ENCODE data around the gene TAP1. TPM values are rescaled to one million over a fixed set of nuclear protein-coding genes. Genes with fewer than 3 reads are reported as not detected.

TAP1 gene
- total RNA-seq, 5 donors from 2014 or later (not counting 1 experiment from before 2014, with no cell fraction given), result 117 to 163 (median 147) TPM

GRCh38 chr6:32835167-32835893 lies 18.2 kb downstream of the TAP1 start:
- WGBS (ENCODE audit: insufficient coverage), result 97% methylated on average over 9 of the region's 16 CpGs
- peaks cover 17 to 66% of the 10 kb centered on the region in 2 donors for H3K36me3 ChIP-seq (ENCODE audit: control insufficient read depth in 2 of 2, extremely low read depth in 1 of 2, insufficient read depth in 1 of 2, low read length in 1 of 2)
- Mint-ChIP-seq H3K27me3 (no peaks in the 10 kb centered on the region), H3K27ac (peak overlapping the region; percentile 66 to 68), H3K9me3 (no peaks in the 10 kb centered on the region), H3K4me1 (peaks cover 49 to 78% (median 73%) of the 10 kb centered on the region in 3 donors), H3K36me3 (peaks cover 61% of the 10 kb centered on the region), H3K4me3 (peak overlapping the region; percentile 17 to 47 (median 32))
- no peak overlapping the region for H3K4me3 ChIP-seq (ENCODE audit: control insufficient read depth in 1 of 2, extremely low read depth in 1 of 2, low read length in 1 of 2)
- H3K27ac ChIP-seq (ENCODE audit: low read length), result no peak overlapping the region
- H3K27me3 ChIP-seq (replicated peaks in 1 of 2; ENCODE audit: control insufficient read depth in 2 of 2, extremely low read depth in 1 of 2, insufficient read depth in 2 of 2, low read length in 1 of 2), result no peaks in the 10 kb centered on the region
- ChIA-PET CTCF (interaction anchor here in 1 of 2 donors (0.9 to 1.6 kb wide), 2 partner anchors 10 to 33 kb away, joined by 3 to 7 read pairs; no protein-coding TSS in a partner anchor), POLR2A (no interaction called here)
- peaks cover 13 to 41% of the 10 kb centered on the region in 2 experiments for H3K4me1 ChIP-seq (ENCODE audit: control insufficient read depth in 1 of 2, extremely low read depth in 1 of 2, insufficient read depth in 2 of 2, low read length in 2 of 2)
- DNase-seq (no peak), ATAC-seq (replicated peaks in 1 of 4) (no peak)
- H3K9me3 ChIP-seq, result no peaks in the 10 kb centered on the region

GRCh38 chr6:32833664-32834063 lies 19.8 kb downstream of the TAP1 start:
- H3K27me3 Mint-ChIP-seq, result no peaks in the 10 kb centered on the region
- ATAC-seq (replicated peaks in 1 of 4) (no peak), DNase-seq (peak in 1 of 35 experiments; percentile 25)
- no peak overlapping the region for H3K4me3 Mint-ChIP-seq
- peaks cover 45 to 61% (median 60%) of the 10 kb centered on the region in 3 donors for H3K4me1 Mint-ChIP-seq
- Histone ChIP-seq H3K4me1 (ENCODE audit: control insufficient read depth in 1 of 2, extremely low read depth in 1 of 2, insufficient read depth in 2 of 2, low read length in 2 of 2) (peaks cover 11 to 29% of the 10 kb centered on the region in 2 experiments), H3K4me3 (ENCODE audit: control insufficient read depth in 1 of 2, extremely low read depth in 1 of 2, low read length in 1 of 2) (no peak overlapping the region), H3K9me3 (no peaks in the 10 kb centered on the region), H3K27me3 (replicated peaks in 1 of 2; ENCODE audit: control insufficient read depth in 2 of 2, extremely low read depth in 1 of 2, insufficient read depth in 2 of 2, low read length in 1 of 2) (no peaks in the 10 kb centered on the region), H3K27ac (ENCODE audit: low read length) (no peak overlapping the region), H3K36me3 (ENCODE audit: control insufficient read depth in 2 of 2, extremely low read depth in 1 of 2, insufficient read depth in 1 of 2, low read length in 1 of 2) (peaks cover 25 to 81% of the 10 kb centered on the region in 2 donors)
- H3K27ac Mint-ChIP-seq, result peak overlapping the region in 1 of 2 donors; percentile 36
- WGBS (ENCODE audit: insufficient coverage), result 100% methylated on average over 1 of the region's 5 CpGs
- H3K36me3 Mint-ChIP-seq, result peaks cover 73% of the 10 kb centered on the region
- CTCF ChIA-PET, result interaction anchor here in 1 of 2 donors (0.9 kb wide), 1 partner anchor 12 kb away, joined by 3 read pairs; no protein-coding TSS in a partner anchor
- POLR2A ChIA-PET, result interaction anchor here in 1 of 2 donors (1.0 kb wide), 1 partner anchor 138 kb away, joined by 3 read pairs; no protein-coding TSS in a partner anchor
- no peaks in the 10 kb centered on the region for H3K9me3 Mint-ChIP-seq

GRCh38 chr6:32832535-32832934 lies 21.0 kb downstream of the TAP1 start:
- H3K4me3 ChIP-seq (ENCODE audit: control insufficient read depth in 1 of 2, extremely low read depth in 1 of 2, low read length in 1 of 2), result no peak overlapping the region
- Mint-ChIP-seq H3K36me3 (peaks cover 75% of the 10 kb centered on the region), H3K27me3 (no peaks in the 10 kb centered on the region), H3K4me1 (peaks cover 43 to 60% (median 57%) of the 10 kb centered on the region in 3 donors), H3K27ac (peak overlapping the region in 1 of 2 donors; percentile 33), H3K4me3 (no peak overlapping the region), H3K9me3 (no peaks in the 10 kb centered on the region)
- ChIA-PET POLR2A (no interaction called here), CTCF (no interaction called here)
- no peaks in the 10 kb centered on the region for H3K9me3 ChIP-seq
- DNase-seq, result no peak
- no peak for ATAC-seq (replicated peaks in 1 of 4)
- 94% methylated on average over 11 of the region's 13 CpGs for WGBS (ENCODE audit: insufficient coverage)
- no peaks in the 10 kb centered on the region for H3K27me3 ChIP-seq (replicated peaks in 1 of 2; ENCODE audit: control insufficient read depth in 2 of 2, extremely low read depth in 1 of 2, insufficient read depth in 2 of 2, low read length in 1 of 2)
- peaks cover 25 to 91% of the 10 kb centered on the region in 2 donors for H3K36me3 ChIP-seq (ENCODE audit: control insufficient read depth in 2 of 2, extremely low read depth in 1 of 2, insufficient read depth in 1 of 2, low read length in 1 of 2)
- H3K27ac ChIP-seq (ENCODE audit: low read length), result no peak overlapping the region
- peaks cover 10 to 22% of the 10 kb centered on the region in 2 experiments for H3K4me1 ChIP-seq (ENCODE audit: control insufficient read depth in 1 of 2, extremely low read depth in 1 of 2, insufficient read depth in 2 of 2, low read length in 2 of 2)

- Histone ChIP-seq H3K4me3 (ENCODE audit: control insufficient read depth in 1 of 2, extremely low read depth in 1 of 2, low read length in 1 of 2) (no peak overlapping the region), H3K4me1 (ENCODE audit: control insufficient read depth in 1 of 2, extremely low read depth in 1 of 2, insufficient read depth in 2 of 2, low read length in 2 of 2) (peaks cover 4 to 9% of the 10 kb centered on the region in 2 experiments), H3K27me3 (replicated peaks in 1 of 2; ENCODE audit: control insufficient read depth in 2 of 2, extremely low read depth in 1 of 2, insufficient read depth in 2 of 2, low read length in 1 of 2) (no peaks in the 10 kb centered on the region), H3K27ac (ENCODE audit: low read length) (no peak overlapping the region), H3K36me3 (ENCODE audit: control insufficient read depth in 2 of 2, extremely low read depth in 1 of 2, insufficient read depth in 1 of 2, low read length in 1 of 2) (peaks cover 20 to 87% of the 10 kb centered on the region in 2 donors), H3K9me3 (no peaks in the 10 kb centered on the region)
- Mint-ChIP-seq H3K9me3 (no peaks in the 10 kb centered on the region), H3K4me3 (no peak overlapping the region), H3K4me1 (peaks cover 27 to 44% (median 43%) of the 10 kb centered on the region in 3 donors), H3K36me3 (peaks cover 67% of the 10 kb centered on the region), H3K27me3 (no peaks in the 10 kb centered on the region), H3K27ac (peak overlapping the region; percentile 46 to 75)
- ChIA-PET POLR2A (no interaction called here), CTCF (no interaction called here)
- ATAC-seq (replicated peaks in 1 of 4) (no peak), DNase-seq (no peak)
- 92% methylated on average over 2 of the region's 5 CpGs for WGBS (ENCODE audit: insufficient coverage)
These were observed 22.6 kb downstream of the TAP1 start for GRCh38 chr6:32830936-32831335.

GRCh38 chr6:32830017-32830416 lies 23.5 kb downstream of the TAP1 start:
- no peak overlapping the region for H3K4me3 ChIP-seq (ENCODE audit: control insufficient read depth in 1 of 2, extremely low read depth in 1 of 2, low read length in 1 of 2)
- no peaks in the 10 kb centered on the region for H3K27me3 Mint-ChIP-seq
- 97% methylated on average over 3 of the region's 5 CpGs for WGBS (ENCODE audit: insufficient coverage)
- H3K27me3 ChIP-seq (replicated peaks in 1 of 2; ENCODE audit: control insufficient read depth in 2 of 2, extremely low read depth in 1 of 2, insufficient read depth in 2 of 2, low read length in 1 of 2), result no peaks in the 10 kb centered on the region
- H3K27ac Mint-ChIP-seq, result peak overlapping the region in 1 of 2 donors; percentile 64
- H3K4me1 Mint-ChIP-seq, result peaks cover 18 to 35% (median 34%) of the 10 kb centered on the region in 3 donors
- H3K9me3 Mint-ChIP-seq, result no peaks in the 10 kb centered on the region
- peaks cover 59% of the 10 kb centered on the region for H3K36me3 Mint-ChIP-seq
- H3K4me1 ChIP-seq (ENCODE audit: control insufficient read depth in 1 of 2, extremely low read depth in 1 of 2, insufficient read depth in 2 of 2, low read length in 2 of 2), result peaks cover 1 to 4% of the 10 kb centered on the region in 2 experiments
- no peak overlapping the region for H3K27ac ChIP-seq (ENCODE audit: low read length)
- no peak for ATAC-seq (replicated peaks in 1 of 4)
- POLR2A ChIA-PET, result no interaction called here
- peaks cover 15 to 79% of the 10 kb centered on the region in 2 donors for H3K36me3 ChIP-seq (ENCODE audit: control insufficient read depth in 2 of 2, extremely low read depth in 1 of 2, insufficient read depth in 1 of 2, low read length in 1 of 2)
- no peaks in the 10 kb centered on the region for H3K9me3 ChIP-seq
- H3K4me3 Mint-ChIP-seq, result no peak overlapping the region
- DNase-seq, result no peak
- CTCF ChIA-PET, result interaction anchor here in 1 of 2 donors (1.6 kb wide), 1 partner anchor 8 kb away, joined by 3 read pairs; the partner anchor contains the start of gene TAP2

- DNase-seq (no peak), ATAC-seq (replicated peaks in 1 of 4) (no peak)
- Histone ChIP-seq H3K27ac (ENCODE audit: low read length) (no peak overlapping the region), H3K9me3 (no peaks in the 10 kb centered on the region), H3K4me1 (ENCODE audit: control insufficient read depth in 1 of 2, extremely low read depth in 1 of 2, insufficient read depth in 2 of 2, low read length in 2 of 2) (peaks cover 0 to 2% of the 10 kb centered on the region in 2 experiments), H3K27me3 (replicated peaks in 1 of 2; ENCODE audit: control insufficient read depth in 2 of 2, extremely low read depth in 1 of 2, insufficient read depth in 2 of 2, low read length in 1 of 2) (no peaks in the 10 kb centered on the region), H3K36me3 (ENCODE audit: control insufficient read depth in 2 of 2, extremely low read depth in 1 of 2, insufficient read depth in 1 of 2, low read length in 1 of 2) (peaks cover 13 to 73% of the 10 kb centered on the region in 2 donors), H3K4me3 (ENCODE audit: control insufficient read depth in 1 of 2, extremely low read depth in 1 of 2, low read length in 1 of 2) (no peak overlapping the region)
- H3K4me1 Mint-ChIP-seq, result peaks cover 14 to 30% (median 29%) of the 10 kb centered on the region in 3 donors
- POLR2A ChIA-PET, result interaction anchor here in 1 of 2 donors (0.5 kb wide), 1 partner anchor 882 kb away, joined by 4 read pairs; the partner anchor contains the start of gene UQCC2
- H3K36me3 Mint-ChIP-seq, result peaks cover 55% of the 10 kb centered on the region
- H3K27me3 Mint-ChIP-seq, result no peaks in the 10 kb centered on the region
- no peak overlapping the region for H3K27ac Mint-ChIP-seq
- no peaks in the 10 kb centered on the region for H3K9me3 Mint-ChIP-seq
- H3K4me3 Mint-ChIP-seq, result no peak overlapping the region
- 81% methylated on average over 6 of the region's 7 CpGs for WGBS (ENCODE audit: insufficient coverage)
- CTCF ChIA-PET, result interaction anchor here in 1 of 2 donors (1.6 kb wide), 1 partner anchor 9 kb away, joined by 3 read pairs; the partner anchor contains the start of gene TAP2
These were observed 24.0 kb downstream of the TAP1 start for GRCh38 chr6:32829495-32829894.

Data from T-cell (primary cell).